Activated T-helper 1 cell treated with anti-CD3 and anti-CD28 coated beads, Interleukin-2, amount 50 U/mL, for 16 hours (primary cell): ENCODE results near the gene CPA2.
"Not testable (repeated sequence)": the region's sequence is repeated elsewhere in the genome, so short reads cannot be mapped to it uniquely, and the experiment has no call there.

ENCODE experiments used
- DNase-seq, 2 donors: peaks; one replicate each; pipeline ENCODE4 v3.0.0-alpha.2; 2020; ENCODE audit warnings: low read depth in 1 of 2, low spot score in 1 of 2

Gene CPA2

GRCh38 chr7:130305433-130306042 is 38.9 kb downstream of the CPA2 start:
- no peak for DNase-seq

GRCh38 chr7:130309986-130310385 is 43.3 kb downstream of the CPA2 start:
- no peak for DNase-seq

DNA sequence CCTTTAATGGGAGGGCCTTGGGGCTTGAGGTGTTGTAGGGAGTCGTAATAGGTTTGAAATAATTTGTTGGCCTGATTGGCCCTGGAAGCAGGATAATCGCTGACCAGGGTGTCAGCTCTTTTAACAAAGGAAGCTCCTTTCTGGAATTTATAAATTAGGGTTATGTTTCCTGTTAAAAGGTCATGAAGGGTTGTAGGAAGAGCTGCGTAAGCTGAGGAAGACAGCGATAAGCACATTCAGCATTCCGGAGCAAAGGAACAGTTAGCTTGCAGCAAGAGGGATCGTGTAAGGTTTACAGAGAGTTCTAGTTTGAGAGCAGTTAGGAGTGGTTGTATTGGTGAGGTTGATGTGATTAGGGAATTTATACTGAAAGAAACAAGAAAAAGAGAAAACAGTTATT is 47.6 kb downstream of the CPA2 start:
- DNase-seq = no peak

DNA sequence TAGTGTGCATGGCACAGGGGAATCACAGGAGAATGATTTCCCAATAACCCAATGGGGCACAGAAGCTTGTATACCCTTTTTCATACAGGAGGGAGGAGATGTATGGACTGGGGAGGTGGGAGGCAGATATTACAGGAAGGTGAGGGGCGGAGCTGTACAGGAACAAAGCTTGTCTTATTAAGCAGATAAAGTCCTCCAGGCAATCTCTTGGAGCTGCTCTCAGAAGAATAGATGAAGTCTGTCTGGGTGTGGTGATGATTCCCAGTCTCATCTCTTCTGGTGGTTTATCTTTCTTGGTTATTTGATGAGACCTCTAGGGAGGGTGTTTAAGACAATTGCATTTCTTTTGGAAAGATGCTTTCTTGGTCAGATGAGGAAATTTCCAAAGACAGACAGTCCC is 52.9 kb downstream of the CPA2 start:
- DNase-seq = no peak

- not testable (repeated sequence) for DNase-seq
Measured at GRCh38 chr7:130321542-130322229, 55.0 kb downstream of the CPA2 start.

DNA sequence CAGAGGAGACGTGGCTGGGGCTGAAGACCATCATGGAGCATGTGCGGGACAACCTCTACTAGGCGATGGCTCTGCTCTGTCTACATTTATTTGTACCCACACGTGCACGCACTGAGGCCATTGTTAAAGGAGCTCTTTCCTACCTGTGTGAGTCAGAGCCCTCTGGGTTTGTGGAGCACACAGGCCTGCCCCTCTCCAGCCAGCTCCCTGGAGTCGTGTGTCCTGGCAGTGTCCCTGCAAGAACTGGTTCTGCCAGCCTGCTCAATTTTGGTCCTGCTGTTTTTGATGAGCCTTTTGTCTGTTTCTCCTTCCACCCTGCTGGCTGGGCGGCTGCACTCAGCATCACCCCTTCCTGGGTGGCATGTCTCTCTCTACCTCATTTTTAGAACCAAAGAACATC is 56.0 kb downstream of the CPA2 start:
- DNase-seq = no peak

- no peak for DNase-seq
Measured at GRCh38 chr7:130324306-130324943, 57.8 kb downstream of the CPA2 start.

DNA sequence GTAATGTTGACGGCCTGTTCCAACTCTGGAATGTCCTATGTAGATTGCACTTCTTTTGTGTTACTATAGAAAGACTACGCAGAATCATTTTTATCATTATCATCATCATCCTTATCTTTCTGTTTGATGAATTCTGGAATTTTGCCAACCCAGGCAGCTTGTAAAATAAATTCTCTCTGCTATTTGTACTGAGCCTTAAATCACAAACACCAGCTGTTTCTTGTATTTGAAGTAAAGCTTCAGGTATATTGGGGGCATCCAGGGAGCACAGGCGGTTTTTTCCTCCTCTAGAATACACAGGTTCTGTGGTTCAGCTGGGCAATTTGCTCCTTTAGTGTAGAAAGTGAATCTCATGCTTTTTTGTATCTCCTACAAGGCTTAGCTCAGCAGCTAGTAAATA is 63.0 kb downstream of the CPA2 start:
- no peak for DNase-seq

- no peak for DNase-seq
Measured at GRCh38 chr7:130332259-130333053, 65.8 kb downstream of the CPA2 start.

DNA sequence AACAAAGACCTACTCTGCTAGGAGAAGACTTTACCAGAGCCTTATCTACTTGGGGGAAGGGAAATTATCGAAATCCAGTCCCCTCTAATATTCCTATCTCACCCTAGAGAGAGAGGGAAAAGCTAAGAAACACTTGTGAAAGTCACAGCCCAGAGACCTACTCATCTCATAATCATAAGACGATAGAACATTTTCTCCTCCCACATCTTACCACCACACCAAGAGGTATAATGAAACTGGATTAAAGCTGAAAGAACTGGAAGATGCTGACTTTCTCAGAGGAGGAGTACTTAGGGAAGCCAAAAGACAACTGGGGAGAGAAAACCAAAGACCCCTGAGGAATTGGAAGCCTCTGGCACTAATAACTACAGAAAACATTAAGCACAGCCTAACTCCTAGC is 67.2 kb downstream of the CPA2 start:
- no peak for DNase-seq

DNA sequence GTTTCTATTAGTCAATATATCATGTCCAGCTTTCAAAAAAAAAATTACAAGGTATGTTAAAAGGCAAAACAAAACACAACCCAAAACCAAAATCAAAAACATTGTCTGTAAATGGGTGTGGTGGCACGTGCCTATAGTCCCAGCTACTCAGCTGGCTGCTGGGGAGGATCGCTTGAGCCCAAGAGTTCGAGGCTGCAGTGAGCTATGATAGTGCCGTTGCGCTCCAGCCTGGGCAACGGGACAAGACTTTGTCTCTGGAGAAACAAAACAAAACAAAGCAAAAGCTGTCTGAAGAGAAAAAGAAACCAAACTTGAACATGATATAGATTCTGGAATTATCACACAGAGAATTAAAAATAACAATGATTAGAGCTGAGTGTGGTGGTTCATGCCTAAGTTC is 67.6 kb downstream of the CPA2 start:
- DNase-seq = no peak

DNA sequence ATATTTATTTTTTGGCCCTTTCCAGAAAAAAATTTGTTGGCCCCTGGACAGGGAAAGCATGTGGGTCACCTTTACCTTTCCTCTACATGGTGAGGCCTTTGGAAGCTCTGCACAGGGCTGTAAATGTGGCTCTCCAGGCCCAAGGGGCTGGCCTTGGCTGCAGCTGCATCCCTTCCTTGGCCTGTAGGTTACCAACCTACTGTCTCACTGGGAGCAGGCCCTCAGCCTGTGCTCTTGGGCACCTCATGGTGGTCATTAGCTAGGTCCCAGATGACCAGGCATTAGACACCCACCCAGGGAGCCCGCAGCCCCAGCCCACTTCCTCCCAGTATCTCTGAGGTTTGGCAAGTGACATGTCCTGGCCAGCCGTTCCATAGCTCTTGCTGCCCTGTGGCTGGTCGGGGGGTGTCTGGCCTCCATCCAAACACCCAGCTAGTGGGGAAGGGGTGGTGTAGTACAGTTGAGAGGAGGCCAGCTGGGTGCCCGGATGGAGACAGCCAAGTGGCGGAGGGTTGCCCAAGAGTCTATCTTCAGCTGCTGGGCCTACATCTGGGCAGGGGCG is 70.8 kb downstream of the CPA2 start:
- DNase-seq = no peak

- no peak for DNase-seq
Measured at GRCh38 chr7:130338233-130338632, 71.6 kb downstream of the CPA2 start.
